Heart right ventricle (tissue), 16 donors: ENCODE measurements around the gene SPDEF. TPM values are rescaled to one million over a fixed set of nuclear protein-coding genes. Genes with fewer than 3 reads are reported as not detected.

Experiments used
- ATAC-seq, 8 donors: fragments of 200-7000 bp; cut with Tn5 transposase; one replicate each; pipeline ENCODE4 v1.9.1; 2020; ENCODE audit warnings: mild to moderate bottlenecking in 8 of 8, moderate library complexity in 8 of 8, moderate number of reproducible peaks in 1 of 8
- DNase-seq, 2 donors: peaks; one replicate each; pipeline ENCODE4 v3.0.0-alpha.2; 2020
- H3K27ac ChIP-seq, 10 donors: fragments of 200-600 bp; sonication (generic) in 2 of 10; one replicate each; pipeline versions ENCODE4 v1.5.0 to v1.8.0; 2020 to 2022; ENCODE audit warnings: mild to moderate bottlenecking in 3 of 10
- H3K27me3 ChIP-seq, 7 donors: fragments of 200-600 bp; one replicate each; pipeline ENCODE4 v1.8.0; 2021 to 2022; ENCODE audit warnings: mild to moderate bottlenecking in 2 of 7
- H3K36me3 ChIP-seq, 9 donors: fragments of 200-600 bp; sonication (generic) in 1 of 9; one replicate each; pipeline versions ENCODE4 v1.5.0 to v1.8.0; 2020 to 2022; ENCODE audit warnings: mild to moderate bottlenecking in 2 of 9
- H3K4me1 ChIP-seq, 9 donors: fragments of 200-600 bp; sonication (generic) in 1 of 9; one replicate each; pipeline versions ENCODE4 v1.5.0 to v1.8.0; 2020 to 2022; ENCODE audit warnings: mild to moderate bottlenecking in 4 of 9
- H3K4me3 ChIP-seq, 10 donors: fragments of 200-600 bp; sonication (generic) in 2 of 10; one replicate each; pipeline versions ENCODE4 v1.5.0 to v1.8.0; 2020 to 2022; ENCODE audit warnings: mild to moderate bottlenecking in 7 of 10, moderate library complexity in 2 of 10
- H3K9me3 ChIP-seq, 11 donors: fragments of 200-600 bp in 10 of 11; sonication (generic) in 2 of 11; one replicate each; pipeline versions ENCODE4 v1.5.0 to v1.8.0; 2013 to 2022; ENCODE audit warnings: mild to moderate bottlenecking in 2 of 11, control low read depth in 1 of 11, moderate library complexity in 1 of 11
- CTCF ChIP-seq, 9 donors: fragments of 200-600 bp; sonication (generic) in 2 of 9; IDR thresholded peaks; one replicate each; pipeline versions ENCODE4 v1.5.0 to v1.8.0; 2021 to 2022; ENCODE audit warnings: antibody characterized with exemption in 9 of 9, mild to moderate bottlenecking in 5 of 9, moderate library complexity in 1 of 9
- WGBS, 2 donors: extraction: QIAGEN DNeasy Blood & Tissue Kit; methylation state at CpG; one replicate each; pipeline ENCODE4 v1.1.7; 2013; ENCODE audit warnings: inconsistent platforms in 1 of 2; 5-methylcytosine and 5-hydroxymethylcytosine counted together
- intact Hi-C, 10 donors: fragments of 100-400 bp; cut with DNase I; formaldehyde crosslinking; loops; one replicate each; pipeline versions ENCODE4 v1.11.1 to v1.14.2; 2022
- polyA plus RNA-seq, 2 donors: library from polyadenylated mRNA; stranded (reverse); fragments of 200-250 nt; gene quantifications; one replicate each; pipeline ENCODE4 v1.2.3, GENCODE V29; 2013
- total RNA-seq, 10 donors: library from RNA; stranded (reverse); fragmentation: NEBNext Ultra II Directional in 3 of 10; extraction: Animal tissue kit (Norgen Biotek cat#: 25700) in 3 of 10; gene quantifications; one replicate each; pipeline versions ENCODE4 v1.2.1 to v1.2.4, GENCODE V29; 2021 to 2023
- donor health status: Arrhythmogenic right ventricular cardiomyopathy.
- donor health status: ischemic (EF 13 %, LVEDD 7.1; RV severe dilation, severe dysfunction).
- donor health status: healthy with polysubstance abuse.
- donor health status: DM: no; HTN: yes; CAD: no.
- donor health status: DM: no; HTN: no; CAD: no.
- donor health status: ischemic (EF 25% LVEDD 6.9; RV normal size, moderate dysfunction).
- donor health status: ischemic (EF 25% LVEDD 5.7; RV mildly dilated, moderate dysfunction).
- donor health status: healthy.
- donor health status: DM: yes; HTN: yes; CAD: no.
- donor health status: Ischemic cardiomyopathy.
- donor health status: ischemic (EF 35%, LVEDD 5.7; RV mildly dilated, moderate dysfunction).
- donor health status: nonischemic (EF 11% LVEDD 7.7; RV severe dilation, severe dysfunction).
- donor health status: DM: yes; HTN: yes; CAD: no.
- donor health status: PGD.
- donor health status: ischemic (EF 29% LVEDD 5.4; RV normal size, mild dysfunction).
- donor health status: nonischemic (EF 23%, LVEDD 6.1; RV moderate dilation, normal function).

SPDEF gene
- total and polyA plus RNA-seq, 12 donors: 0.15 to 0.60 (median 0.22) TPM; not detected in 2

- ATAC-seq: no peak
- intact Hi-C loops: loop anchor here in 2 of 10 donors (5.0 kb wide), 1 partner anchor 49 kb away; no protein-coding TSS in a partner anchor
- 82 to 88% methylated on average over 1 of the region's 1 CpG for whole genome bisulfite sequencing, 2 donors
These were observed 40.7 kb upstream of the SPDEF start for GRCh38 chr6:34596798-34597197.

GRCh38 chr6:34595332-34596184, 39.4 kb upstream of the SPDEF start:
- Histone ChIP-seq H3K9me3 (no peaks in the 10 kb centered on the region), H3K36me3 (peaks cover 0 to 7% (median 0%) of the 10 kb centered on the region in 9 donors), H3K27me3 (no peaks in the 10 kb centered on the region), H3K4me1 (peaks cover 10 to 76% (median 55%) of the 10 kb centered on the region in 9 donors), H3K27ac (no peak overlapping the region), H3K4me3 (no peak overlapping the region)
- no peak for TF ChIP-seq CTCF (IDR thresholded peaks at IDR 0.05)
- WGBS, 2 donors: 70 to 74% methylated on average over 6 of the region's 6 CpGs
- ATAC-seq: no peak
- intact Hi-C loops: loop anchor here in 2 of 10 donors (5.0 kb wide), 1 partner anchor 48 kb away; no protein-coding TSS in a partner anchor
- DNase-seq: no peak

More at GRCh38 chr6:34596798-34597197, 40.7 kb upstream of the SPDEF start:
- Histone ChIP-seq H3K27ac (no peak overlapping the region), H3K4me3 (no peak overlapping the region), H3K27me3 (no peaks in the 10 kb centered on the region), H3K36me3 (peaks cover 0 to 7% (median 0%) of the 10 kb centered on the region in 9 donors), H3K9me3 (no peaks in the 10 kb centered on the region), H3K4me1 (peaks cover 11 to 76% (median 55%) of the 10 kb centered on the region in 9 donors)
- TF ChIP-seq CTCF (IDR thresholded peaks at IDR 0.05): no peak
- DNase-seq: no peak

GRCh38 chr6:34593701-34594100, 37.6 kb upstream of the SPDEF start:
- Histone ChIP-seq H3K4me3 (no peak overlapping the region), H3K27me3 (no peaks in the 10 kb centered on the region), H3K9me3 (no peaks in the 10 kb centered on the region), H3K27ac (no peak overlapping the region), H3K36me3 (peaks cover 0 to 25% (median 0%) of the 10 kb centered on the region in 9 donors), H3K4me1 (peaks cover 4 to 59% (median 41%) of the 10 kb centered on the region in 9 donors)
- DNase-seq: no peak
- intact Hi-C loops: no loop called here
- 31 to 39% methylated on average over 5 of the region's 5 CpGs for WGBS, 2 donors
- peak in 1 of 8 donors; percentile 34 for ATAC-seq
- TF ChIP-seq CTCF (IDR thresholded peaks at IDR 0.05): no peak

- Histone ChIP-seq H3K27ac (no peak overlapping the region), H3K27me3 (no peaks in the 10 kb centered on the region), H3K4me1 (peaks cover 0 to 46% (median 28%) of the 10 kb centered on the region in 9 donors), H3K4me3 (no peak overlapping the region), H3K9me3 (no peaks in the 10 kb centered on the region), H3K36me3 (peaks cover 0 to 38% (median 0%) of the 10 kb centered on the region in 9 donors)
- no peak for TF ChIP-seq CTCF (IDR thresholded peaks at IDR 0.05)
- intact Hi-C loops: no loop called here
- DNase-seq (no peak), ATAC-seq (no peak)
- 91 to 93% methylated on average over 10 of the region's 10 CpGs for WGBS, 2 donors
These were observed 36.3 kb upstream of the SPDEF start for GRCh38 chr6:34592208-34592952.
